Lower leg skin (tissue), 3 donors: Measurements from ENCODE around the gene ITGA7.

ENCODE experiments used
- POLR2A ChIP-seq, 2 donors: fragments of 450-650 bp; IDR thresholded peaks; one replicate each; pipeline ENCODE4 v1.6.1; 2016 to 2017; ENCODE audit warnings: antibody characterized with exemption in 2 of 2, mild to moderate bottlenecking in 1 of 2, moderate library complexity in 1 of 2
- TF ChIP-seq, protein P1 (sequence below), 3 donors: fragments of 450-650 bp; IDR thresholded peaks; one replicate each; pipeline ENCODE4 v1.5.1; 2016; ENCODE audit warnings: antibody characterized with exemption in 3 of 3, mild to moderate bottlenecking in 3 of 3, moderate library complexity in 2 of 3

DNA sequence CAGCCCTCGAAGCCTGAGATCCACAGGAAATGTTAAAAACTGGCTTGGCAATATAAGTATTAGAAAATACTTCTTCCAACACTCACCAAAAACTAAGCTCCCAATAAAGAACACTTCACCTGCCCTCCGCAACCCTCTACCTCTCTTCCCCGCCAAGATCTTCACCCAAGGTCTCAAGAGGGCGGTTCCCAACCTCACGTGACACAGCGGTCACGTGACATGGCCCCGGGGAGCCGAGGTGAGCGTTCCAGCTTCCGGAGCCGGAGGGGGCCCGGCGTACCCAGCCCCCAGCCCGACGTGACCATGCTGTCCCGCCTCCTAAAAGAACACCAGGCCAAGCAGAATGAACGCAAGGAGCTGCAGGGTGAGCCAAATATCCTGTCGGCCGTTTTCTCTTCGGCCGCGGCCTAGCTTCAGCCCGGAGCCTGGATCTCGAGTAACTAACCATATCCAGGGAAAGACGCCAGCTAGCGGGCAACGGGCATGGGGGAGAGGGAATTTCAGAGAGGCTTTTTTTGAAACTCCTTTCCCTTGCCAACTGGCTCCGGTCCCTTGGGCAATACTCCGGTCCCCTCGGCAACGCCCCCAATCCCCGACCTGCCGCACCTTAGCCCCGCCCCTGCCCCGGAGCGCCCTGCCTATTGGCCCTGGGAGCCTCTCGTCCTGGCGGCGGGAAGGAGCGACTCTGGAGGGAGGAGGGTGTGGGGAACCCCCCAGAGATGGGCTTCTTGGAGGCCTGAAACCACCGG, 8.3 kb upstream of the ITGA7 start, which contains the start of gene BLOC1S1:
- TF ChIP-seq, protein P1, sequence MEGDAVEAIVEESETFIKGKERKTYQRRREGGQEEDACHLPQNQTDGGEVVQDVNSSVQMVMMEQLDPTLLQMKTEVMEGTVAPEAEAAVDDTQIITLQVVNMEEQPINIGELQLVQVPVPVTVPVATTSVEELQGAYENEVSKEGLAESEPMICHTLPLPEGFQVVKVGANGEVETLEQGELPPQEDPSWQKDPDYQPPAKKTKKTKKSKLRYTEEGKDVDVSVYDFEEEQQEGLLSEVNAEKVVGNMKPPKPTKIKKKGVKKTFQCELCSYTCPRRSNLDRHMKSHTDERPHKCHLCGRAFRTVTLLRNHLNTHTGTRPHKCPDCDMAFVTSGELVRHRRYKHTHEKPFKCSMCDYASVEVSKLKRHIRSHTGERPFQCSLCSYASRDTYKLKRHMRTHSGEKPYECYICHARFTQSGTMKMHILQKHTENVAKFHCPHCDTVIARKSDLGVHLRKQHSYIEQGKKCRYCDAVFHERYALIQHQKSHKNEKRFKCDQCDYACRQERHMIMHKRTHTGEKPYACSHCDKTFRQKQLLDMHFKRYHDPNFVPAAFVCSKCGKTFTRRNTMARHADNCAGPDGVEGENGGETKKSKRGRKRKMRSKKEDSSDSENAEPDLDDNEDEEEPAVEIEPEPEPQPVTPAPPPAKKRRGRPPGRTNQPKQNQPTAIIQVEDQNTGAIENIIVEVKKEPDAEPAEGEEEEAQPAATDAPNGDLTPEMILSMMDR (IDR thresholded peaks at IDR 0.05), result no peak
- TF ChIP-seq POLR2A (IDR thresholded peaks at IDR 0.05), result no peak
